Esophagus squamous epithelium (tissue), 5 donors: ENCODE data around the gene NEUROD2. TPM values are rescaled to one million over a fixed set of nuclear protein-coding genes. Genes with fewer than 3 reads are reported as not detected.

Source experiments
- DNase-seq: peaks from one replicate; lab custom pipeline; 2025; lab: John Stamatoyannopoulos, UW
- H3K27ac ChIP-seq, 4 donors: fragments of 200-600 bp; sonication (generic); one replicate each; pipeline ENCODE4 v1.5.1; 2016 to 2019; ENCODE audit warnings: mild to moderate bottlenecking in 1 of 4
- H3K27me3 ChIP-seq, 4 donors: fragments of 200-600 bp; sonication (generic); 1 replicate in 3 of 4; 2 replicates in 1 of 4; pipeline versions ENCODE4 v1.5.1 to v1.6.0; 2017 to 2021; ENCODE audit warnings: antibody characterized with exemption in 1 of 4
- H3K36me3 ChIP-seq, 3 donors: fragments of 200-600 bp; sonication (generic); one replicate each; pipeline ENCODE4 v1.5.1; 2016 to 2019
- H3K4me1 ChIP-seq, 3 donors: fragments of 200-600 bp; sonication (generic); one replicate each; pipeline ENCODE4 v1.5.1; 2017 to 2019
- H3K4me3 ChIP-seq, 4 donors: fragments of 200-600 bp; sonication (generic); 1 replicate in 3 of 4; 2 replicates in 1 of 4; pipeline ENCODE4 v1.5.1; 2016 to 2019; ENCODE audit warnings: mild to moderate bottlenecking in 2 of 4, moderate library complexity in 1 of 4
- H3K9me3 ChIP-seq, 3 donors: fragments of 200-600 bp; sonication (generic); one replicate each; pipeline ENCODE4 v1.5.1; 2016 to 2019
- POLR2A ChIP-seq, 4 donors: fragments of 450-650 bp; IDR thresholded peaks; one replicate each; pipeline ENCODE4 v1.6.1; 2017; ENCODE audit warnings: antibody characterized with exemption in 4 of 4, mild to moderate bottlenecking in 4 of 4, moderate library complexity in 3 of 4
- WGBS, 2 donors: methylation state at CpG; one replicate each; pipeline ENCODE4 v1.1.5; 2018; 5-methylcytosine and 5-hydroxymethylcytosine counted together
- intact Hi-C: fragments of 100-400 bp; cut with DNase I; formaldehyde crosslinking; loops from one replicate; pipeline ENCODE4 v1.15.0; 2022
- total RNA-seq, 4 donors: library from RNA; depleted of rRNA; stranded (reverse); fragments of >200 nt; gene quantifications; one replicate each; pipeline ENCODE4 v1.1.0, GENCODE V29; 2016
- TF ChIP-seq, protein P1 (sequence below), 6 experiments: fragments of 450-650 bp in 4 of 6; fragments of 200-600 bp in 2 of 6; sonication (generic) in 2 of 6; IDR thresholded peaks; one replicate each; pipeline ENCODE4 v1.5.1; 2016 to 2019; ENCODE audit warnings: antibody characterized with exemption in 6 of 6, mild to moderate bottlenecking in 4 of 6, moderate library complexity in 4 of 6
- donor health status: DM: yes; HTN: yes; CAD: no.

Gene NEUROD2
- total RNA-seq, 4 donors from 2014 or later: not detected

DNA sequence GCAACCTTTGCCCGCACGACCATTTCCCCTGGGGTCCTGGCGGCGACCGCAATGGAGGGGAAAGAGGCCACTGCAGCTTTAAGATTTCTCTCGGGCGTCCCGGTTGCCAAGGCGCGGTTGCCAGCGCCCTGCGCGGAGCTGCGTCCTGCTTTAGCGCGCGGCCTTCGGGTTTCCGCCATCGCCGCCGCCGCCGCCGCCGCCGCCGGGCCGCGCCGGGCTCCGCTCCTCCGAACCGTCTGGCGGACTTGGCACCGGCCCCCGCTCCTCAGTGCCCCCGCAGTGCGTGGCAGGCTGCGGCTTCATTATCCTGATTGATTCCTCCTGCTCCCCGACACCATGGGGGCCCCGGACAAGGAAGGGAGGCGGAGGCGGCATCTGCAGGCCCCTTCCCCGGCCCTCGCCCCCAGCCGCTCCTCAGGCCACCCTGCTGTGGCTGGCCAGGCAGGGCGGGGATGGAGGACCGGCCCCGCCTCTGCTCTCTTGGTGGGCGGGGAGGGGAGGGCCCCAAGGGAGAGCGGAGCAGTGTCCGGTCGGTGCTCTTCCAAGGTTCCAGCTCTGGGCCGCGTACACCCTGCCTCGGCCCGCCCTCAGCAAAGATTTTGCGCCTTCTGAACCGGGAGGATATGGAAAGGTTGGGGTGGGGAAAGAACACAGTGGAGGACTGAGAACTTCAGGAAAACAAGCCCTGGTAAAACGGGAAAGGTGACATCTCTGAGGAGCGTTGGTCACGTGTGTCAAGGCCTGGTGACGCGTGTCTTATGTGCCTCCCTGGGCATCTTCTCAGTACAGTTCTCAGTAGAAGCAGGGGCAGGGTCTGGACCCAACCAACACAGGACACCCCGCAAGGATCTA is 34.0 kb downstream of the NEUROD2 start:
- no peak for DNase-seq
- Histone ChIP-seq H3K4me3 (peak overlapping the region; percentile 54 to 88 (median 80)), H3K27ac (peak overlapping the region; percentile 83 to 94 (median 90)), H3K4me1 (peaks cover 0 to 31% (median 12%) of the 10 kb centered on the region in 3 donors), H3K36me3 (peaks cover 0 to 29% (median 0%) of the 10 kb centered on the region in 3 donors), H3K9me3 (no peaks in the 10 kb centered on the region), H3K27me3 (peaks cover 0 to 5% (median 0%) of the 10 kb centered on the region in 4 donors)
- TF ChIP-seq, protein P1, sequence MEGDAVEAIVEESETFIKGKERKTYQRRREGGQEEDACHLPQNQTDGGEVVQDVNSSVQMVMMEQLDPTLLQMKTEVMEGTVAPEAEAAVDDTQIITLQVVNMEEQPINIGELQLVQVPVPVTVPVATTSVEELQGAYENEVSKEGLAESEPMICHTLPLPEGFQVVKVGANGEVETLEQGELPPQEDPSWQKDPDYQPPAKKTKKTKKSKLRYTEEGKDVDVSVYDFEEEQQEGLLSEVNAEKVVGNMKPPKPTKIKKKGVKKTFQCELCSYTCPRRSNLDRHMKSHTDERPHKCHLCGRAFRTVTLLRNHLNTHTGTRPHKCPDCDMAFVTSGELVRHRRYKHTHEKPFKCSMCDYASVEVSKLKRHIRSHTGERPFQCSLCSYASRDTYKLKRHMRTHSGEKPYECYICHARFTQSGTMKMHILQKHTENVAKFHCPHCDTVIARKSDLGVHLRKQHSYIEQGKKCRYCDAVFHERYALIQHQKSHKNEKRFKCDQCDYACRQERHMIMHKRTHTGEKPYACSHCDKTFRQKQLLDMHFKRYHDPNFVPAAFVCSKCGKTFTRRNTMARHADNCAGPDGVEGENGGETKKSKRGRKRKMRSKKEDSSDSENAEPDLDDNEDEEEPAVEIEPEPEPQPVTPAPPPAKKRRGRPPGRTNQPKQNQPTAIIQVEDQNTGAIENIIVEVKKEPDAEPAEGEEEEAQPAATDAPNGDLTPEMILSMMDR (IDR thresholded peaks at IDR 0.05): no peak
- peak in 2 of 4 donors; percentile 18 to 27 for TF ChIP-seq POLR2A (IDR thresholded peaks at IDR 0.05)
- intact Hi-C loops: no loop called here
- 2% methylated on average over 32 to 37 of the region's 66 CpGs for WGBS, 2 donors

DNA sequence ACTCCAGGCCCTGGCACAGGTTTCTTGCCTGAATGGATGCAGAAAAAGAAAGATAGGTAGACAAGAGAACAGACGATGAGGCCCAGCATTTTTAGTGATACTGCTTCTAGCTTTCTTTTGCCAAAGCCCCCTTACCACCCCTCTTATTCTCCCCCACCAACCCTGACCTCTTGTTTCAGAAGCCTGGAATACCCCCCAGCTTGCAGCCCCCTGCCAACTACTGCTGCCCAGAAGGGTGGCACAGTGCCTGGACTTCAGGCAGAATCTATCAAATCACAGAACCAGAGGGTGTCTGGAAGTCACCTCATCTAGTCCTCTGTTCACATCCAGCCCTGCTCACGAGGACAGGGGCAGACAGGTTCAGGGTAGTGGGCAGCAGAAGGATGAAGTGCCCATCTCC is 35.6 kb downstream of the NEUROD2 start:
- intact Hi-C loops: no loop called here
- DNase-seq: no peak
- TF ChIP-seq, protein P1 (IDR thresholded peaks at IDR 0.05): no peak
- TF ChIP-seq POLR2A (IDR thresholded peaks at IDR 0.05): no peak
- Histone ChIP-seq H3K27ac (no peak overlapping the region), H3K36me3 (peaks cover 0 to 45% (median 0%) of the 10 kb centered on the region in 3 donors), H3K4me3 (no peak overlapping the region), H3K9me3 (no peaks in the 10 kb centered on the region), H3K4me1 (peaks cover 0 to 31% (median 12%) of the 10 kb centered on the region in 3 donors), H3K27me3 (no peaks in the 10 kb centered on the region)
- WGBS, 2 donors: 75 to 94% methylated on average over 2 of the region's 2 CpGs

DNA sequence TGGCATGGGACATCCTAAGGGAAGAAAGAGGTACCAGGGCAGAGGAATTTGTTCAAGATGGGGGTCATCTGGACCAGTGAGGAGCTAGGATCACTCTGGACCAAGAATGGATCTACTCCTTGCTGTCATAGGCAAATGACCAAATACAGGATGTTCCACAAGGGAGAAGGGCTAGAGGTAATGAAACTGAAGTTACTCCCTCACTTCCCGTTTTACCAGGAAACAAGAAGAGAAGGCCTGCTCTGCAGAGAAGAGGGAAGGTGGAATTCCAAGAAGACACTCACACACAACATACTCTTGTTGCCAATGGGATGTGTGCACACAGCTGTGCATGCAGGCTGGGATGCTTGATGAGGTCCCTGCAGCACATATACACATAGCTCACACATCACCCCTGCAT is 38.6 kb downstream of the NEUROD2 start:
- Histone ChIP-seq H3K9me3 (no peaks in the 10 kb centered on the region), H3K36me3 (peaks cover 0 to 75% (median 4%) of the 10 kb centered on the region in 3 donors), H3K27me3 (no peaks in the 10 kb centered on the region), H3K27ac (no peak overlapping the region), H3K4me3 (no peak overlapping the region), H3K4me1 (peaks cover 0 to 22% (median 9%) of the 10 kb centered on the region in 3 donors)
- DNase-seq: no peak
- WGBS, 2 donors: 30 to 59% methylated on average over 1 of the region's 1 CpG
- intact Hi-C loops: no loop called here
- TF ChIP-seq, protein P1 (IDR thresholded peaks at IDR 0.05): no peak
- TF ChIP-seq POLR2A (IDR thresholded peaks at IDR 0.05): no peak

DNA sequence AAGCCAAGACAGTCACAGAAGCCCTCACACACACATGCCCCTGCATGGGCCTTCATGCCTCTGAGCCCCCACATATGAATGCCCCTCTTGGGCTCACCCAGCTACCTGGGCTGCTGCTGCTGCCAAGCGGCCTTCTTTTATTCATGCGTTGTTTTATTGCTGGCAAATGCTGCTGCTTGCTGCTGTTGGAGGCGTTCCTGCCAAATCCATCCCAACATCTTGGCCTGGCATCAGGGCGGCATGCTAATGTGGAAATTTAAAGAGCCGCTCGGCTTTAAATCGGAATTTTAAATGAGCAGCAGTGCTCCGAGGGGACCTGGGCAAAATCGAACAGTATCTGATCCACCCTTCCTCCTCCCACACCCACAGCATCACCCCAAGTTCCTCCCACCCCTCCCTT is 39.0 kb downstream of the NEUROD2 start:
- WGBS, 2 donors: 65 to 74% methylated on average over 8 to 9 of the region's 9 CpGs

More for the DNA sequence above, 39.0 kb downstream of the NEUROD2 start:
- no peaks in the 10 kb centered on the region for H3K27me3 ChIP-seq
- DNase-seq: no peak
- no peak overlapping the region for H3K4me3 ChIP-seq
- intact Hi-C loops: no loop called here
- H3K4me1 ChIP-seq: peaks cover 0 to 18% (median 7%) of the 10 kb centered on the region in 3 donors
- H3K36me3 ChIP-seq: peaks cover 0 to 78% (median 4%) of the 10 kb centered on the region in 3 donors
- H3K9me3 ChIP-seq: no peaks in the 10 kb centered on the region
- TF ChIP-seq POLR2A (IDR thresholded peaks at IDR 0.05): no peak
- TF ChIP-seq, protein P1 (IDR thresholded peaks at IDR 0.05): no peak
- H3K27ac ChIP-seq: no peak overlapping the region
